ENCODE results near the gene ADAMTS18.

DNA sequence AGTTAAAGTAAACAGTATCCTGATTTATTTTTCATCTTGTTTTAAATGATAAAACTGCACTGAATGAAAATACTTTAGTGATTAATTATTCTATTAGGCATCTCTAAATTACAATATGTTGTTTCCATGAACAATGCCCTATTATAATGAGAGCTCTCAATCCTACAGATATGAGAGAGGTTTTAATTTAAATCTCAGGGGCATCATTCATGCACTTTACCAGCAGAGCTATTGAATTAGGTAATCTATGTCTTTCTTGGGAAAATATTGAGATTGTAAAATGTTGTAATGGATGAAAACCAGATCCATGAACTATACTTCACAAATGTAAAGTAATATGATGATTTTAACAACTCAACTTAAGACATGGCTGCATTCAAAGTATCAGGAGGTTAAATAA, 103.8 kb downstream of the ADAMTS18 start:
- TF ChIP-seq, protein P1, sequence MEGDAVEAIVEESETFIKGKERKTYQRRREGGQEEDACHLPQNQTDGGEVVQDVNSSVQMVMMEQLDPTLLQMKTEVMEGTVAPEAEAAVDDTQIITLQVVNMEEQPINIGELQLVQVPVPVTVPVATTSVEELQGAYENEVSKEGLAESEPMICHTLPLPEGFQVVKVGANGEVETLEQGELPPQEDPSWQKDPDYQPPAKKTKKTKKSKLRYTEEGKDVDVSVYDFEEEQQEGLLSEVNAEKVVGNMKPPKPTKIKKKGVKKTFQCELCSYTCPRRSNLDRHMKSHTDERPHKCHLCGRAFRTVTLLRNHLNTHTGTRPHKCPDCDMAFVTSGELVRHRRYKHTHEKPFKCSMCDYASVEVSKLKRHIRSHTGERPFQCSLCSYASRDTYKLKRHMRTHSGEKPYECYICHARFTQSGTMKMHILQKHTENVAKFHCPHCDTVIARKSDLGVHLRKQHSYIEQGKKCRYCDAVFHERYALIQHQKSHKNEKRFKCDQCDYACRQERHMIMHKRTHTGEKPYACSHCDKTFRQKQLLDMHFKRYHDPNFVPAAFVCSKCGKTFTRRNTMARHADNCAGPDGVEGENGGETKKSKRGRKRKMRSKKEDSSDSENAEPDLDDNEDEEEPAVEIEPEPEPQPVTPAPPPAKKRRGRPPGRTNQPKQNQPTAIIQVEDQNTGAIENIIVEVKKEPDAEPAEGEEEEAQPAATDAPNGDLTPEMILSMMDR (conservative IDR thresholded peaks at IDR 0.05; ENCODE audit: low read depth, low read length), result no peak
- no peak for TF ChIP-seq EZH2 (IDR thresholded peaks at IDR 0.05; ENCODE audit: borderline replicate concordance, low read depth, low read length, poor library complexity, severe bottlenecking)

Data from A673 (cell line).